Hepatocyte (in vitro differentiated cells): ENCODE measurements around the gene CCNC. TPM values are rescaled to one million over a fixed set of nuclear protein-coding genes. Genes with fewer than 3 reads are reported as not detected.

Source experiments
- DNase-seq: peaks from one replicate; pipeline ENCODE4 v3.0.0-alpha.2; 2016; ENCODE audit warnings: low spot score
- H2AFZ ChIP-seq: fragments of 200-600 bp; sonication (generic); 2 replicates; pipeline ENCODE4 v1.6.0; 2016; ENCODE audit warnings: antibody characterized with exemption, mild to moderate bottlenecking
- H3K27ac ChIP-seq: fragments of 200-600 bp; sonication (generic); 2 replicates; pipeline ENCODE4 v1.5.1; 2016; ENCODE audit warnings: mild to moderate bottlenecking
- H3K27me3 ChIP-seq: fragments of 200-600 bp; sonication (generic); 2 replicates; pipeline ENCODE4 v1.6.1; 2016
- H3K36me3 ChIP-seq: fragments of 200-600 bp; sonication (generic); replicated peaks from 2 replicates; pipeline ENCODE4 v1.5.1; 2016; ENCODE audit warnings: low read depth; ENCODE audit not compliant: insufficient read depth
- H3K4me1 ChIP-seq: fragments of 200-600 bp; sonication (generic); 2 replicates; pipeline ENCODE4 v1.5.1; 2016; ENCODE audit warnings: mild to moderate bottlenecking, moderate library complexity; ENCODE audit not compliant: insufficient read depth
- H3K4me2 ChIP-seq: fragments of 200-600 bp; sonication (generic); 2 replicates; pipeline ENCODE4 v1.6.0; 2016
- H3K4me3 ChIP-seq: fragments of 200-600 bp; sonication (generic); 2 replicates; pipeline ENCODE4 v1.5.1; 2016; ENCODE audit warnings: mild to moderate bottlenecking
- H3K79me2 ChIP-seq: fragments of 200-600 bp; sonication (generic); 2 replicates; pipeline ENCODE4 v1.6.0; 2017; ENCODE audit warnings: mild to moderate bottlenecking
- H3K9me2 ChIP-seq: fragments of 200-600 bp; sonication (generic); replicated peaks from 2 replicates; pipeline ENCODE4 v1.6.0; 2017; ENCODE audit warnings: mild to moderate bottlenecking; ENCODE audit not compliant: insufficient read depth
- H3K9me3 ChIP-seq: fragments of 200-600 bp; sonication (generic); 2 replicates; pipeline ENCODE4 v1.5.1; 2016; ENCODE audit warnings: low read depth, mild to moderate bottlenecking
- H4K20me1 ChIP-seq: fragments of 200-600 bp; sonication (generic); 2 replicates; pipeline ENCODE4 v1.6.0; 2016; ENCODE audit warnings: mild to moderate bottlenecking; ENCODE audit not compliant: insufficient read depth, poor library complexity, severe bottlenecking
- EZH2 ChIP-seq: fragments of 200-600 bp; sonication (generic); IDR thresholded peaks from 2 replicates; pipeline ENCODE4 v1.6.1; 2016; ENCODE audit warnings: antibody characterized with exemption, mild to moderate bottlenecking, borderline replicate concordance
- EZH2phosphoT487 ChIP-seq: fragments of 200-600 bp; sonication (generic); IDR thresholded peaks from one replicate; pipeline ENCODE4 v1.6.1; 2018; ENCODE audit warnings: antibody characterized with exemption, mild to moderate bottlenecking, low read depth, moderate library complexity; ENCODE audit not compliant: unreplicated experiment, severe bottlenecking
- WGBS: methylation state at CpG from one replicate; pipeline ENCODE4 v1.1.6; 2016; ENCODE audit warnings: low lambda C conversion rate; ENCODE audit errors: missing lambda C conversion rate; 5-methylcytosine and 5-hydroxymethylcytosine counted together
- polyA plus RNA-seq: library from polyadenylated mRNA; unstranded; fragments of >200 nt; fragmentation: Nextera tagmentation; extraction: Ambion mirVana; gene quantifications from 2 replicates; pipeline ENCODE4 v1.2.1, GENCODE V29; 2016
- total RNA-seq: library from RNA; depleted of rRNA; stranded (reverse); fragments of >200 nt; gene quantifications from 2 replicates; pipeline ENCODE4 v1.2.3, GENCODE V29; 2014
- TF ChIP-seq, protein P1 (sequence below): fragments of 200-600 bp; sonication (generic); IDR thresholded peaks from 2 replicates; pipeline ENCODE4 v1.5.1; 2016; ENCODE audit warnings: antibody characterized with exemption, mild to moderate bottlenecking; ENCODE audit not compliant: poor library complexity

The CCNC gene
- total and polyA plus RNA-seq, 2 experiments from 2014 or later = 59.5 to 102 TPM

DNA sequence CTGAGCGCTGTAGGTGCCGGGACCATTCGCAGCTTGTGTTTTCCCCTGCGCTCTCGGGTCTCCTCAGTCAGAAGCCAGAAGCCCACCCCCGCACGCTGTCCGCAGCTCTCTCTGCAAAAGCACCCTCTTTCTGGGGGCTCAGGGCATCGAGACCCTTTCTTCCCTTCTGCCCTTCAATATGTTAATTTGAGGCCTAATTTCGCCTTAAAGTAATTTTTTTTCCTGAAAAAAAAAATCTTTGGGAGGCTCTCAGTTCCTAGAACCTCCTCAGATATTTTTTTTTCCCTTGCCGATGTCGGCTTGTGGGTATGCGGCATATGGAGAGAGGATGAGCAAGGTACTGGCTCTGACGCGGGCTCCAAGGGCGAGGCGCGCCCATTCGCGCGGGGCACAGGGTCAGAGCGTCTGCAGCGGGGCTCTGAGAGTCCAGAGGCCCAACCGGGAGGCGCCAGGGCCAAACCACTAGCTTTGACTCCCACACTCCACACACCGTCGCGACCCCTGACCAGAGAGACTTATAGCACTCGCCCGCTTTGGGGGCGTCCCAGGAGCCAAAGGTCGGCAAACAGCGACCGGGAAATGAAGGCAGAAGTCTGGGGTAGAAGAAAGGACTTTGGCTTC is 39.1 kb upstream of the CCNC start:
- WGBS = 5% methylated on average over 34 of the region's 34 CpGs
- Histone ChIP-seq H3K36me3 (no peaks in the 10 kb centered on the region), H3K9me3 (no peaks in the 10 kb centered on the region), H3K4me3 (no peak overlapping the region), H3K9me2 (no peaks in the 10 kb centered on the region), H3K27ac (no peak overlapping the region), H3K79me2 (no peaks in the 10 kb centered on the region), H3K4me1 (peaks cover 17% of the 10 kb centered on the region), H2AFZ (no peak overlapping the region), H3K4me2 (no peak overlapping the region), H4K20me1 (no peaks in the 10 kb centered on the region), H3K27me3 (peaks cover 100% of the 10 kb centered on the region)
- TF ChIP-seq EZH2phosphoT487 (peak; percentile 68), EZH2 (peak; percentile 47)
- TF ChIP-seq, protein P1, sequence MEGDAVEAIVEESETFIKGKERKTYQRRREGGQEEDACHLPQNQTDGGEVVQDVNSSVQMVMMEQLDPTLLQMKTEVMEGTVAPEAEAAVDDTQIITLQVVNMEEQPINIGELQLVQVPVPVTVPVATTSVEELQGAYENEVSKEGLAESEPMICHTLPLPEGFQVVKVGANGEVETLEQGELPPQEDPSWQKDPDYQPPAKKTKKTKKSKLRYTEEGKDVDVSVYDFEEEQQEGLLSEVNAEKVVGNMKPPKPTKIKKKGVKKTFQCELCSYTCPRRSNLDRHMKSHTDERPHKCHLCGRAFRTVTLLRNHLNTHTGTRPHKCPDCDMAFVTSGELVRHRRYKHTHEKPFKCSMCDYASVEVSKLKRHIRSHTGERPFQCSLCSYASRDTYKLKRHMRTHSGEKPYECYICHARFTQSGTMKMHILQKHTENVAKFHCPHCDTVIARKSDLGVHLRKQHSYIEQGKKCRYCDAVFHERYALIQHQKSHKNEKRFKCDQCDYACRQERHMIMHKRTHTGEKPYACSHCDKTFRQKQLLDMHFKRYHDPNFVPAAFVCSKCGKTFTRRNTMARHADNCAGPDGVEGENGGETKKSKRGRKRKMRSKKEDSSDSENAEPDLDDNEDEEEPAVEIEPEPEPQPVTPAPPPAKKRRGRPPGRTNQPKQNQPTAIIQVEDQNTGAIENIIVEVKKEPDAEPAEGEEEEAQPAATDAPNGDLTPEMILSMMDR = no peak
- DNase-seq = no peak

DNA sequence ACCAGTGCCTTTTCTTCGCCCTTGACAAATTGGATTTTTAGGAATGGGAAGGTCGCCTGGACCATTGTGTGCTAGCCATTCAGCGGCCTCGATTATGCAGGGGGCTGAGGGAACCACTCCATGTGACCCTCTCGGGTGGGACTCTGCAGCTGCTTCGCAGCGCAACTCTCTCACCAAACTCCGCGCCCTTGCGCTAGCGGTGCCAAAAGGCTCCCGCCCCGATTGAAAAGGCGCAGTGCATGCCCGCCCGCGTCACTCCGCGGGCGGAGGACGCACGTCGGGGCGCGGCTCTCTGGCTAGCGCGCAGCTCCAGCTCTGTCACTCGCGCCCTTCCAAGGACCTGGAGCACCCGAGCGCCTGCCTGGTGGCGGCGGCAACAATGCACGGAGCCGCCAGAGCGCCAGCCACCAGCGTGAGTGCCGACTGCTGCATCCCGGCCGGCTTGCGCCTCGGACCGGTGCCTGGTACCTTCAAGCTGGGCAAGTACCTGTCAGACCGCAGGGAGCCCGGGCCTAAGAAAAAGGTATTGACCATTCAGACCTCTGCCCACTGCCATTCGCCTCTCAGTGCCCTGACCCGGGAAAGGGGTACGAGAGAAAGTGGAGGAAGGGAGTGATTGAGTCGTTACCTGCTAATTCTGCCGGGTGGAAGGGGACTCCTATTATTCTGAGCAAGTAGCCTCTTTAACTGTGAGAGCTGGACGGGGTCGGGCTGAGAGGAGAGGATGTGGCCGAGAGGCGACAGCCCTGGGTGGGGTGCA is 38.4 kb upstream of the CCNC start, which contains the start of gene PRDM13:
Gene PRDM13 (plus strand): TSS at position 178 of the 760 bp plus-strand sequence. CDS start 202 bp downstream, at position 380.
- TF ChIP-seq EZH2phosphoT487 (peak; percentile 63), EZH2 (peak; percentile 97)
- TF ChIP-seq, protein P1 = no peak
- Histone ChIP-seq H3K79me2 (no peaks in the 10 kb centered on the region), H4K20me1 (no peaks in the 10 kb centered on the region), H3K27ac (no peak within 1 kb of the TSS), H3K9me2 (no peaks in the 10 kb centered on the region), H3K4me1 (peaks cover 17% of the 10 kb centered on the region), H3K4me2 (no peak within 1 kb of the TSS), H3K4me3 (no peak within 1 kb of the TSS), H3K27me3 (peaks cover 100% of the 10 kb centered on the region), H3K9me3 (no peaks in the 10 kb centered on the region), H2AFZ (peak within 1 kb of the TSS; percentile 15), H3K36me3 (no peaks in the 10 kb centered on the region)
- DNase-seq = no peak
- 3% methylated on average over 52 of the region's 54 CpGs for WGBS

DNA sequence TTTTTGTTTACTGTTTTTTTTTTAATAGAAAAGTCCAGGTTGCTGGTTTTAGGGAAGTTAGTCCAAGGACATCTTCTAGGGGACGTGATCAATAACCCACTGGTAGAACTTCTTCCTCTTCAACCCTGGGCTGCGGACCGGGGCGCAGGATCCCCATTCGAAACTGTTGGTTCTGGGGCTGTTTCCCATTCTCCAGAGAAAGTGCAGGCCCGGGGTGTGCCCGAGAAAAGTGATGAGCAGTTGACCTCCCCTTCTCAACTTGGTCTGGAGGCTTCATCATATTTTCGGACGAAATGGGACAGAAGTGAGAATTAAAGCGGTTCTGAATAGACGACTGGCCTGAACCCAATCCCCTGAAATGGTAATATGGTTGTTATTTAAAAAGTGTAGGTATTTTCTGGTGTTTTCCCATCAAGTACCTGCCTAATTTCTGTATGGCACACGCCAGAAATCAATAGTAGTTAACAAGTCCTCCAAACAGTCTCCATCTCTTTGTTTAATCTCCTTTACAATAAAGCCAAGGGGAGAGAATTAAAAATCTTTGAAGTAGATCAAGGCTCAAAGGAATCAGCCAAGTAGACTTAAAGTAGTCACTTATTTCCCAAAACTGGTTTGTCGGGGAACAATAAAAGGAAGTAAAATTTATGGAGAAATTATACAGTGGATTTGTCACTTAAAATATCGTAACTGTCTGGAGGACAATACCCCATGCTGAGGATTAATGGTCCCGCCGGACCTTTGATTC is 37.6 kb upstream of the CCNC start:
- no peaks in the 10 kb centered on the region for H3K9me2 ChIP-seq
- H3K36me3 ChIP-seq = no peaks in the 10 kb centered on the region
- peaks cover 100% of the 10 kb centered on the region for H3K27me3 ChIP-seq
- no peaks in the 10 kb centered on the region for H3K79me2 ChIP-seq
- DNase-seq = no peak
- H2AFZ ChIP-seq = peak overlapping the region; percentile 15
- no peaks in the 10 kb centered on the region for H3K9me3 ChIP-seq
- H4K20me1 ChIP-seq = no peaks in the 10 kb centered on the region
- 23% methylated on average over 16 of the region's 16 CpGs for WGBS
- no peak overlapping the region for H3K4me2 ChIP-seq
- H3K4me3 ChIP-seq = no peak overlapping the region
- no peak overlapping the region for H3K27ac ChIP-seq
- TF ChIP-seq EZH2phosphoT487 = no peak
- TF ChIP-seq, protein P1 = no peak
- no peak for TF ChIP-seq EZH2
- H3K4me1 ChIP-seq = peaks cover 17% of the 10 kb centered on the region
